Activated CD4-positive, alpha-beta T cell treated with anti-CD3 and anti-CD28 coated beads, Interleukin-2, amount 10 ng/mL, durations not matched to agents 7 days and 5 days (primary cell): ENCODE data around the gene DDIAS. TPM values are rescaled to one million over a fixed set of nuclear protein-coding genes. Genes with fewer than 3 reads are reported as not detected.
A peak's percentile ranks its signal among the peaks of the same experiment; 100 is the strongest.

ENCODE experiments used
- CTCF ChIA-PET: fragments of 350-600 bp; sonication (Branson Sonifier 250); formaldehyde crosslinking; loops from one replicate; lab custom pipeline; 2021; ENCODE audit warnings: antibody characterized with exemption; lab: Charles Lee
- POLR2A ChIA-PET: fragments of 350-600 bp; sonication (Branson Sonifier 250); formaldehyde crosslinking; loops from one replicate; lab custom pipeline; 2021; ENCODE audit warnings: antibody characterized with exemption; lab: Charles Lee
- DNase-seq: peaks from one replicate; pipeline ENCODE4 v3.0.0-alpha.2; 2020
- H3K27ac Mint-ChIP-seq: one replicate; pipeline ENCODE4 v1.8.0; 2021; ENCODE audit warnings: mild to moderate bottlenecking, moderate library complexity, mixed read lengths
- H3K27me3 Mint-ChIP-seq: one replicate; pipeline ENCODE4 v1.8.0; 2021; ENCODE audit warnings: mixed read lengths
- H3K36me3 Mint-ChIP-seq: one replicate; pipeline ENCODE4 v1.8.0; 2021; ENCODE audit warnings: low read depth, mixed read lengths
- H3K4me1 Mint-ChIP-seq: one replicate; pipeline ENCODE4 v1.8.0; 2021; ENCODE audit warnings: mixed read lengths
- H3K4me3 Mint-ChIP-seq: one replicate; pipeline ENCODE4 v1.8.0; 2021; ENCODE audit warnings: mild to moderate bottlenecking, moderate library complexity, mixed read lengths
- H3K9me3 Mint-ChIP-seq: one replicate; pipeline ENCODE4 v1.8.0; 2021; ENCODE audit warnings: mixed read lengths
- total RNA-seq, 2 experiments: library from RNA; stranded (reverse); gene quantifications; one replicate each; pipeline ENCODE4 v1.2.3, GENCODE V29; 2021

The DDIAS gene
- total RNA-seq, 2 experiments from 2014 or later = 14.7 to 14.8 TPM

DNA sequence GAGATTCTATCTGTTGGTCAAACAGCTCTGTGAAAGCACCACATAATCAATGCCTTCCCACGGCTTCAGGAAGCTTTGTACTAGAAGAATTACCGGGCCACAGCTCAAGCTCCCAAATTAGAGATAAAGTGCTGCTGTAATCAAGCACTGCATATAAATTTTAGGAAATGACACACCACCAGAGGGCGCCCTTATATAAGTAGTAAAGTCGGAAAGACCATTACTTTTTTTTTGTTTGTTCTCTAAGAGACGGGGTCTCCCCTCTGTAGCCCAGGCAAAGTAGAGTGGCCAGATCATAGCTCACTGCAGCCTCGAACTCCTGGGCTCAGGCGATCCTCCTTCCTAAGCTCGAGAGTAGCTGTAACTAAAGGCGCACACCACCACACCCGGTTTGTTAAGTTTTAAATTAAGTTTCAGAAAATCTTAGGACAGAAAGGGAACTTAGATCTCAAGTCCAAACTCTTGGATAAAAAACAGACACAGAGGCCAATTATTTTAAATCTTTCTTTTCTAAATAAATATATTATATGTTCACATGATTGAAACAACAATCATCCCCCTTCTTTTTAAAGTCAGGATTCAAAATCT, 33.9 kb upstream of the DDIAS start:
- Mint-ChIP-seq H3K27me3 (peaks cover 7% of the 10 kb centered on the region), H3K9me3 (no peaks in the 10 kb centered on the region), H3K27ac (no peak overlapping the region), H3K4me1 (peaks cover 13% of the 10 kb centered on the region), H3K4me3 (no peak overlapping the region), H3K36me3 (no peaks in the 10 kb centered on the region)
- CTCF ChIA-PET = interaction anchor here (0.6 to 2.1 kb wide), 9 partner anchors 10 to 485 kb away, joined by 3 to 15 read pairs (median 3); partner anchors contain the start of genes DDIAS and PRCP
- DNase-seq = peak; percentile 89
- POLR2A ChIA-PET = no interaction called here

- Mint-ChIP-seq H3K36me3 (peaks cover 3% of the 10 kb centered on the region), H3K27me3 (peaks cover 3% of the 10 kb centered on the region), H3K9me3 (peaks cover 5% of the 10 kb centered on the region), H3K4me1 (peaks cover 29% of the 10 kb centered on the region), H3K27ac (no peak overlapping the region), H3K4me3 (no peak overlapping the region)
- ChIA-PET POLR2A (no interaction called here), CTCF (no interaction called here)
- DNase-seq = no peak
These were observed 31.9 kb upstream of the DDIAS start for GRCh38 chr11:82869657-82870056.

GRCh38 chr11:82871646-82872045, 29.9 kb upstream of the DDIAS start:
- no peak for DNase-seq
- peaks cover 4% of the 10 kb centered on the region for H3K36me3 Mint-ChIP-seq
- H3K4me1 Mint-ChIP-seq = peaks cover 33% of the 10 kb centered on the region
- H3K27ac Mint-ChIP-seq = no peak overlapping the region
- peaks cover 8% of the 10 kb centered on the region for H3K9me3 Mint-ChIP-seq
- ChIA-PET CTCF (no interaction called here), POLR2A (no interaction called here)
- peaks cover 3% of the 10 kb centered on the region for H3K27me3 Mint-ChIP-seq
- H3K4me3 Mint-ChIP-seq = no peak overlapping the region

- ChIA-PET CTCF (no interaction called here), POLR2A (no interaction called here)
- H3K4me3 Mint-ChIP-seq = no peak overlapping the region
- no peak for DNase-seq
- H3K4me1 Mint-ChIP-seq = peaks cover 29% of the 10 kb centered on the region
- H3K27ac Mint-ChIP-seq = no peak overlapping the region
- peaks cover 7% of the 10 kb centered on the region for H3K36me3 Mint-ChIP-seq
- peaks cover 11% of the 10 kb centered on the region for H3K9me3 Mint-ChIP-seq
- no peaks in the 10 kb centered on the region for H3K27me3 Mint-ChIP-seq
These were observed 29.0 kb upstream of the DDIAS start for GRCh38 chr11:82872377-82873150.

DNA sequence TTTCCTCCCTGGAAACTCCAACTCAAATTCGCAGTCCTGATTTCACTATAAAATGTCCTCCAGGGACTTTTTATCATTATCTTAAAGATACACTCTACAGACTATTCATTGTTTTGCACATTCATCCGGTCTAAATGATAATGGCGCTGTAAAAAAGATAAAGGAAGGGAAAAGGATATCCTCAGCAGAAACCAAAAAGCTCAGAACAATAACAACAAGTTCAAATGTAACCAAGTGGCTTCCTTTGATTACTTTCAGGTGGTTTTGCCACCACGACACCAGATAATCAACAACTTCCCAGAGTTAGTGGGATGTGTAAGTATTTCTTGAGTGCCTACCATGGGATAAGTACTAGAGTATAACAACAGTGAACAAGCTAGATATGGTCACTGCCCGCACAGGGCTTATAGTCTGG, 27.6 kb upstream of the DDIAS start:
- Mint-ChIP-seq H3K4me1 (peaks cover 22% of the 10 kb centered on the region), H3K27me3 (no peaks in the 10 kb centered on the region), H3K36me3 (peaks cover 13% of the 10 kb centered on the region), H3K9me3 (peaks cover 17% of the 10 kb centered on the region), H3K27ac (peak overlapping the region; percentile 16), H3K4me3 (no peak overlapping the region)
- ChIA-PET POLR2A (no interaction called here), CTCF (interaction anchor here (1.2 kb wide), 1 partner anchor 419 kb away, joined by 3 read pairs; no protein-coding TSS in a partner anchor)
- peak; percentile 11 for DNase-seq

DNA sequence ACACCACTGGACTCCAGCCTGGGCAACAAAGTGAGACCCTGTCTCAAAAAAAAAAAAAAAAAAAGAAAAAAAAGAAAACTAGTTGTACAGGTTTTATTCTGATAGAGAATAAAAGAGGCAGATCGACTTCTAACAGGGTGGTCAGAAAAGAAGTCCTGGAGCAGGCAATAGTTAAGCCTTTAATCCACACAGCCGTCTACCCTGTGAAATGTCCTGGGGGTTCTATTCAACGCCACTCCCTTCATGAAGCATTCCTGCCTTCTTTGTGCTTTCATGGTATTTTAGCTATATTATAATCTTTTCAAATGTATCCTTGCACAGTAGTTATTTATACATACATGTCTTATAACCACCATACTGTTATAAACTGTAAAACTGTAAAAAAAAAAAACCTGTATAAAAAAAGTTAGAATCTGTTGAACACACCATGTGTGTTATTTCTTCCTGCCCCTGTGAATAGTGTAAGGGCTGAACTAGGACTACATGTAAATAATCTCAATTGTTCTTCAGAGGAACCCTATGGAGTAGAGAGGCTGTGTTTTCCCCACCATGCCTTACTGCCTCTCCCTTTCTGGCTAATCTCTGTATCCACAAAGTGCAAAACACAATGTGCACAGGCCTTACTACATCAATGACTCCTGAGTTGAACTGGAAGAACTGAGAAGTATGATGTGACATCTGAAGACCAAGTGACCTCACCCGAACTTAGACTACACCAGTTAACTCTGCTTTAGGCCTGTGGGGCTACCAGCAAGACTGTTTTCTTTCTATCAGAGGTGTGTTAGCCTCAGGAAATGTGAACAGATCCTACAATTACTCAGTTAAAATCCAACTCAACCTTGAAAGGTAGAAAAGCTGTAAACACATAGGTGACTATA, 26.7 kb upstream of the DDIAS start:
- no peak for DNase-seq
- ChIA-PET POLR2A (no interaction called here), CTCF (no interaction called here)
- Mint-ChIP-seq H3K4me1 (peaks cover 22% of the 10 kb centered on the region), H3K27ac (peak overlapping the region; percentile 1), H3K36me3 (peaks cover 13% of the 10 kb centered on the region), H3K4me3 (no peak overlapping the region), H3K27me3 (no peaks in the 10 kb centered on the region), H3K9me3 (peaks cover 17% of the 10 kb centered on the region)

DNA sequence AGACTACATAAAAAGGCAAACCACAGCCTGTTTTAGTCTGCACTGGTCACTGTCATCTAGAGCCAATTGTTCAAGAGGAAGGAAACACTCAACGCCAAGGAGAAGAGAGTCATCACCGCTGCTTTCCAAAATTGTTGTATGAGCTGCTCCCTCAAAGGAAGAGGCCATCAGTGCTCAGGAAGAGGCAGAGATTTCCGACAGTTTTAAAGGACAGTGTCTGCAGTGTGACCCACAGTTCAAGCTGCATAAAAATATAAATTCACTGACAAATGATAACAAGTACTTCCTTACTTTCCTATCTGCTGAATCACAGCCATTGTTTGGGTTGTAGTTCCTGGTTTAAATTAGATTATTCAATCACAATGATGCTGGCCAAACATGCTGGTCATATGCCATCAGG, 17.7 kb upstream of the DDIAS start:
- ChIA-PET CTCF (no interaction called here), POLR2A (no interaction called here)
- H3K36me3 Mint-ChIP-seq = peaks cover 6% of the 10 kb centered on the region
- H3K27me3 Mint-ChIP-seq = no peaks in the 10 kb centered on the region
- no peak for DNase-seq
- H3K4me1 Mint-ChIP-seq = no peaks in the 10 kb centered on the region
- H3K9me3 Mint-ChIP-seq = peaks cover 4% of the 10 kb centered on the region
- no peak overlapping the region for H3K4me3 Mint-ChIP-seq
- H3K27ac Mint-ChIP-seq = no peak overlapping the region

DNA sequence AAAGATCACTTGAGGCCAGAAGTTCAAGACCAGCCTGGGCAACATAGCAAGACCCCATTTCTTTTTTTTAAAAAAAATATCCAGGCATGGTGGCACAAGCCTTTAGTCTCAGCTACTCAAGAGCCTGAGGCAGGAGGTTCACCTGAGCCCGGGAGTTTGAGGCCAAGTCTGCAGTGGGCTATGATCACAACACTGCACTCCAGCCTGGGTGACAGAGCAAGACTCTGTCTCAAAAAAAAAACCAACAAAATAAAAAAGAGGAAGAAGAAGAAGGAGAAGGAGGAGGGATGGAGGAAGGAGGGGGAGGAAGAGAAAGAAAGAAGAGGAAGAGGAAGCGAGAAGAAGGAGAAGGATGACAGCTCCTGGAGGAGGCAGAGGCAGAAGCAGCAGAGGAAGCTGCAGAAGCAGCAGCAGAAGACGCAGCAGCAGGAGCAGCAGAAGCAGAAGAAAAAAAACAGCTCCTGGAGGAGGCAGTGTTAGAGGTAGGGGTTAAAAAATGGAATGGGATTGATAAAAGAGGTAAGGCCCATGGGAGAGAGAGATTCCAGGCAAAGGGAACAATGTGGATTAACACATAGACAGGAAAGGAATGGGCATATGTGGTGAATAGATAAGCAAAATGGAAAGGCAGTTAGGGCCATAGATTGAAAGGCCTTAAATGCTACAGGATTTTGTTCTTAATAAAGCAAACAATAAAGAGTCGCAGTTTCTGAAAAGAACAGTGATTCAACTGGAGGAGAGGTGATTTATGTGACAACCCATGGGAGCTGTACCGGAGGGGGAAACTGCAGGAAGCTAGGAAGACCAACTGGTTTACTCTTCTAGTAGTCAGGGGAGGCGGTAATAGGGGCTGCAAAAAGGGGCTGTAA, 12.2 kb upstream of the DDIAS start:
- Mint-ChIP-seq H3K27me3 (no peaks in the 10 kb centered on the region), H3K4me1 (no peaks in the 10 kb centered on the region), H3K36me3 (no peaks in the 10 kb centered on the region), H3K4me3 (no peak overlapping the region), H3K27ac (no peak overlapping the region), H3K9me3 (no peaks in the 10 kb centered on the region)
- POLR2A ChIA-PET = no interaction called here
- CTCF ChIA-PET = interaction anchor here (0.6 kb wide), 2 partner anchors 42 to 398 kb away, joined by 3 to 4 read pairs; no protein-coding TSS in a partner anchor
- no peak for DNase-seq

GRCh38 chr11:82890002-82890341, 11.6 kb upstream of the DDIAS start:
- no peak for DNase-seq
- Mint-ChIP-seq H3K27me3 (no peaks in the 10 kb centered on the region), H3K4me3 (no peak overlapping the region), H3K27ac (no peak overlapping the region), H3K36me3 (no peaks in the 10 kb centered on the region), H3K9me3 (no peaks in the 10 kb centered on the region), H3K4me1 (no peaks in the 10 kb centered on the region)
- ChIA-PET POLR2A (no interaction called here), CTCF (interaction anchor here (0.6 kb wide), 1 partner anchor 397 kb away, joined by 4 read pairs; no protein-coding TSS in a partner anchor)

GRCh38 chr11:82890936-82891335, 10.6 kb upstream of the DDIAS start:
- CTCF ChIA-PET = no interaction called here
- Mint-ChIP-seq H3K27me3 (no peaks in the 10 kb centered on the region), H3K27ac (no peak overlapping the region), H3K4me1 (peaks cover 2% of the 10 kb centered on the region), H3K9me3 (no peaks in the 10 kb centered on the region), H3K4me3 (no peak overlapping the region), H3K36me3 (no peaks in the 10 kb centered on the region)
- DNase-seq = no peak
- POLR2A ChIA-PET = no interaction called here

DNA sequence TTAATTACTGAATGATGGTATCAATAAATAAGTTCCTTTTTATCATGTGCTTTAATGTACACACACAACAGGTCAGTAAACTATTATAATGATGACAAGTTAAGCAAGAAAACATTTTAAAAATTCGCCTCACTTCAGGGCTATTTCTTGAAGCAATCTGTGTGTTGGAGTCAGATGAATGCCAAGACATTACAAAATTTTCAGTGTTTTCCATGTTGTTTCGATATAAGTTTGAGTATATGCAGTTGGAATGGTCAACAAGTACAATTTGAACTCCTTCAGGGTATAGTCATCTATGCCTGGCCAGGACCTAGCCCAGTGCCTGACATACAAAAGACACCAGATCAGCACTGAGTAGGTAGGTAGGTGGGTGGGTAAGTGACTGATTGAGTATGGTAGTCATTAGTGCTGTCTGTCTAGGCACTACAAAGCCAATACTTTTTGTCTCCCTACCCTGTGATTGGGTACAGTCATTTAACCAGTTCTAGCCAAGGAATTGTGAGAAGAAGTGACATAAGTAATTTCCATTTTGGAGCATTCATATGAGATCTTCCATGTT, 8.8 kb upstream of the DDIAS start:
- POLR2A ChIA-PET = no interaction called here
- CTCF ChIA-PET = no interaction called here
- H3K27ac Mint-ChIP-seq = no peak overlapping the region
- no peak for DNase-seq
- H3K4me3 Mint-ChIP-seq = no peak overlapping the region
- H3K9me3 Mint-ChIP-seq = no peaks in the 10 kb centered on the region
- no peaks in the 10 kb centered on the region for H3K27me3 Mint-ChIP-seq
- peaks cover 8% of the 10 kb centered on the region for H3K4me1 Mint-ChIP-seq
- peaks cover 2% of the 10 kb centered on the region for H3K36me3 Mint-ChIP-seq
